T-helper 2 cell treated with Interferon-gamma antibody and Interleukin-4, amounts not matched to agents 5 μg/mL and 100 μg/mL, for 36 hours (primary cell): ENCODE data around the gene SLC26A3.

Experiments used
- DNase-seq: peaks from one replicate; pipeline ENCODE4 v3.0.0; 2021; ENCODE audit warnings: low spot score
- H3K27ac Mint-ChIP-seq: one replicate; pipeline ENCODE4 v1.8.0; 2021; ENCODE audit warnings: mild to moderate bottlenecking, mixed read lengths
- H3K27me3 Mint-ChIP-seq: one replicate; pipeline ENCODE4 v1.8.0; 2021; ENCODE audit warnings: low read depth, mixed read lengths
- H3K36me3 Mint-ChIP-seq: one replicate; pipeline ENCODE4 v1.8.0; 2021; ENCODE audit warnings: low read depth, mixed read lengths
- H3K4me1 Mint-ChIP-seq: one replicate; pipeline ENCODE4 v1.8.0; 2021; ENCODE audit warnings: low read depth, mixed read lengths
- H3K4me3 Mint-ChIP-seq: one replicate; pipeline ENCODE4 v1.8.0; 2022; ENCODE audit warnings: mild to moderate bottlenecking, moderate library complexity, mixed read lengths
- H3K9me3 Mint-ChIP-seq: one replicate; pipeline ENCODE4 v1.8.0; 2021; ENCODE audit warnings: mixed read lengths

The SLC26A3 gene

GRCh38 chr7:107758667-107759066, 44.4 kb downstream of the SLC26A3 start:
- Mint-ChIP-seq H3K9me3 (no peaks in the 10 kb centered on the region), H3K4me3 (no peak overlapping the region), H3K27ac (no peak overlapping the region), H3K4me1 (peaks cover 3% of the 10 kb centered on the region), H3K36me3 (peaks cover 44% of the 10 kb centered on the region), H3K27me3 (no peaks in the 10 kb centered on the region)
- no peak for DNase-seq

GRCh38 chr7:107754642-107755041, 48.4 kb downstream of the SLC26A3 start:
- Mint-ChIP-seq H3K9me3 (no peaks in the 10 kb centered on the region), H3K27me3 (no peaks in the 10 kb centered on the region), H3K4me3 (no peak overlapping the region), H3K4me1 (peaks cover 9% of the 10 kb centered on the region), H3K27ac (no peak overlapping the region), H3K36me3 (peaks cover 56% of the 10 kb centered on the region)
- no peak for DNase-seq

DNA sequence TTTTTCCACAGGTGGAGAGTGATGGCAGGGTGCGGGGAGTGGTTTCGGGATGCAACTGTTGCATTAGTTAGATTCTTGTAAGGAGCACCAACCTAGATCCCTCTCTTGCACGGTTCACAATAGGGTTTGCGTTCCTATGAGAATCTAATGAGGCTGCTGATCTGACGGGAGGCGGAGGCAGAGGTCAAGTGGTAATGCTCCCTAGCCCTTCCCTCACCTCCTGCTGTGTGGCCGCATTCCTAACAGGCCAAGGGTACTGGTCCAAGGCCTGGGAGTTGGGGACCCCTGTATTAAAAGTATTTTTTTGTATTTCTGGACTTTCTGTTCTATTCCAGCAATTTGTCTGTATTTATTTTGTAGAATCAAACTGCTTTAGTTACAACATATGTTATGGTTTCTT, 51.9 kb downstream of the SLC26A3 start:
- H3K9me3 Mint-ChIP-seq: no peaks in the 10 kb centered on the region
- H3K27ac Mint-ChIP-seq: no peak overlapping the region
- no peak overlapping the region for H3K4me3 Mint-ChIP-seq
- H3K36me3 Mint-ChIP-seq: peaks cover 36% of the 10 kb centered on the region
- DNase-seq: no peak
- peaks cover 22% of the 10 kb centered on the region for H3K4me1 Mint-ChIP-seq
- no peaks in the 10 kb centered on the region for H3K27me3 Mint-ChIP-seq

GRCh38 chr7:107746006-107746405, 57.0 kb downstream of the SLC26A3 start:
- H3K4me3 Mint-ChIP-seq: peak overlapping the region; percentile 93
- no peak for DNase-seq
- H3K36me3 Mint-ChIP-seq: peaks cover 22% of the 10 kb centered on the region
- no peaks in the 10 kb centered on the region for H3K9me3 Mint-ChIP-seq
- H3K4me1 Mint-ChIP-seq: peaks cover 41% of the 10 kb centered on the region
- H3K27ac Mint-ChIP-seq: peak overlapping the region; percentile 66
- H3K27me3 Mint-ChIP-seq: no peaks in the 10 kb centered on the region

DNA sequence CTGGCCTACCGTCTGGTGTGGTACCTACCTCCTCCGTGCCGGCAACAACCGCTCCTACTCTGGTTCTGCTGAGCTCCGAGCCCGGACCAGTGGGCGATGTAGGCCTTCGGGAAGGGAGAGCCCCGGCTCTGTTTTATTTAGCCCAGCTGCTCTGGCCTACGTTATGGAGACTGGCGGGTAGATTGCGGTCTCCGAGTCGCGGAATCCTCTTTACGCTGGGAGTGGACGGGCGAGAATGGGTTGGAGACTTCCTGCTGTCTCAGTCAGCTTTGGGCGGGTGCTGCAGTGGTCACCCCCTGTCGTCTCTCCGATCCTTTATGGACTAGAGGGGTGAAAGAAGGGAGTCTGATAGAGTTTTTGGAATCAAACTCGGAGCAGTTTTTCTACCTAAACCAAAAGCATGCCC, 58.7 kb downstream of the SLC26A3 start:
- no peak for DNase-seq
- Mint-ChIP-seq H3K4me1 (peaks cover 38% of the 10 kb centered on the region), H3K9me3 (no peaks in the 10 kb centered on the region), H3K27me3 (no peaks in the 10 kb centered on the region), H3K4me3 (peak overlapping the region; percentile 93), H3K27ac (peak overlapping the region; percentile 100), H3K36me3 (peaks cover 12% of the 10 kb centered on the region)

GRCh38 chr7:107743567-107744344, 59.3 kb downstream of the SLC26A3 start, which contains the start of gene CBLL1:
Gene CBLL1 (plus strand): TSS chr7:107744142. CDS start chr7:107744164, 22 bp downstream.
- Mint-ChIP-seq H3K4me1 (peaks cover 38% of the 10 kb centered on the region), H3K9me3 (no peaks in the 10 kb centered on the region), H3K27me3 (peaks cover 2% of the 10 kb centered on the region), H3K36me3 (peaks cover 12% of the 10 kb centered on the region), H3K27ac (peak within 1 kb of the TSS; percentile 100), H3K4me3 (peak within 1 kb of the TSS; percentile 93)
- DNase-seq: peak; percentile 99

- H3K4me3 Mint-ChIP-seq: peak overlapping the region; percentile 93
- H3K9me3 Mint-ChIP-seq: no peaks in the 10 kb centered on the region
- no peak for DNase-seq
- H3K27me3 Mint-ChIP-seq: peaks cover 3% of the 10 kb centered on the region
- H3K36me3 Mint-ChIP-seq: peaks cover 10% of the 10 kb centered on the region
- H3K27ac Mint-ChIP-seq: peak overlapping the region; percentile 100
- H3K4me1 Mint-ChIP-seq: peaks cover 34% of the 10 kb centered on the region
Measured at GRCh38 chr7:107742678-107743566, 60.1 kb downstream of the SLC26A3 start.

DNA sequence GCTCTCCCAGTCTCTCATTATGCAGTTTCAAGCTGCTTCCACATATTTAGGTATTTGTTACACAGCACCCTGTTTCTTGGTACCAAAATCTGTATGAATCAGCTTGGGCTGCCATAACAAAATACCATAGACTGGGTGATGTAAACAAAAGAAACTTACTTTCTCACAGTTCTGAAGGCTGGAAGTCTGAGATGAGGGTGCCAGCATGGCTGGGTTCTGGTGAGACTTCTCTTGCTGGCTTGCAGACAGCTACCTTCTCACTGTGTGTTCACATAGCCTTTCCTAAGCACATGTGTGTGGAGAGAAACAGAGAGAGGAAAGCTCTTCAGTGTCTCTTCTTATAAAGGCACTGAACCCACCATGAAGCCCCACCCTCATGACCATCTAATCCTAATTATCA, 74.7 kb downstream of the SLC26A3 start:
- Mint-ChIP-seq H3K27ac (no peak overlapping the region), H3K36me3 (no peaks in the 10 kb centered on the region), H3K4me1 (peaks cover 2% of the 10 kb centered on the region), H3K4me3 (no peak overlapping the region), H3K27me3 (peaks cover 22% of the 10 kb centered on the region), H3K9me3 (no peaks in the 10 kb centered on the region)
- no peak for DNase-seq

- no peak overlapping the region for H3K27ac Mint-ChIP-seq
- DNase-seq: no peak
- no peak overlapping the region for H3K4me3 Mint-ChIP-seq
Measured at GRCh38 chr7:107726356-107727130, 76.5 kb downstream of the SLC26A3 start.

GRCh38 chr7:107725138-107725740, 77.8 kb downstream of the SLC26A3 start:
- no peak overlapping the region for H3K27ac Mint-ChIP-seq
- H3K36me3 Mint-ChIP-seq: no peaks in the 10 kb centered on the region
- no peak overlapping the region for H3K4me3 Mint-ChIP-seq
- H3K27me3 Mint-ChIP-seq: peaks cover 22% of the 10 kb centered on the region
- no peaks in the 10 kb centered on the region for H3K9me3 Mint-ChIP-seq
- peak; percentile 21 for DNase-seq
- peaks cover 2% of the 10 kb centered on the region for H3K4me1 Mint-ChIP-seq

More at GRCh38 chr7:107726356-107727130, 76.5 kb downstream of the SLC26A3 start:
- Mint-ChIP-seq H3K4me1 (peaks cover 2% of the 10 kb centered on the region), H3K9me3 (no peaks in the 10 kb centered on the region), H3K27me3 (peaks cover 22% of the 10 kb centered on the region), H3K36me3 (no peaks in the 10 kb centered on the region)

GRCh38 chr7:107723255-107723654, 79.8 kb downstream of the SLC26A3 start:
- H3K27me3 Mint-ChIP-seq: peaks cover 17% of the 10 kb centered on the region
- H3K36me3 Mint-ChIP-seq: no peaks in the 10 kb centered on the region
- DNase-seq: no peak
- peaks cover 6% of the 10 kb centered on the region for H3K4me1 Mint-ChIP-seq
- H3K4me3 Mint-ChIP-seq: no peak overlapping the region
- no peaks in the 10 kb centered on the region for H3K9me3 Mint-ChIP-seq
- H3K27ac Mint-ChIP-seq: no peak overlapping the region

GRCh38 chr7:107721286-107721685, 81.7 kb downstream of the SLC26A3 start:
- DNase-seq: no peak
- peaks cover under 1% of the 10 kb centered on the region for H3K27me3 Mint-ChIP-seq
- H3K27ac Mint-ChIP-seq: no peak overlapping the region
- no peak overlapping the region for H3K4me3 Mint-ChIP-seq
- H3K9me3 Mint-ChIP-seq: no peaks in the 10 kb centered on the region
- no peaks in the 10 kb centered on the region for H3K36me3 Mint-ChIP-seq
- H3K4me1 Mint-ChIP-seq: peaks cover 7% of the 10 kb centered on the region

GRCh38 chr7:107718456-107719193, 84.4 kb downstream of the SLC26A3 start:
- no peaks in the 10 kb centered on the region for H3K27me3 Mint-ChIP-seq
- no peaks in the 10 kb centered on the region for H3K9me3 Mint-ChIP-seq
- H3K4me1 Mint-ChIP-seq: peaks cover 7% of the 10 kb centered on the region
- H3K4me3 Mint-ChIP-seq: no peak overlapping the region
- H3K36me3 Mint-ChIP-seq: no peaks in the 10 kb centered on the region
- no peak for DNase-seq
- H3K27ac Mint-ChIP-seq: no peak overlapping the region
